ENCODE results near the gene GRK4.
A peak's percentile ranks its signal among the peaks of the same experiment; 100 is the strongest.
"Not testable (repeated sequence)": the region's sequence is repeated elsewhere in the genome, so short reads cannot be mapped to it uniquely, and the experiment has no call there.

The GRK4 gene

GRCh38 chr4:2942037-2942531 is 21.3 kb upstream of the GRK4 start:
- no peak for DNase-seq (ENCODE audit: low spot score)

GRCh38 chr4:2942532-2943363 is 20.6 kb upstream of the GRK4 start:
- peak; percentile 51 for DNase-seq (ENCODE audit: low spot score)

- DNase-seq (ENCODE audit: low spot score) = no peak
These were observed 19.8 kb upstream of the GRK4 start for GRCh38 chr4:2943364-2944090.

GRCh38 chr4:2944091-2944482 is 19.3 kb upstream of the GRK4 start:
- no peak for DNase-seq (ENCODE audit: low spot score)

- DNase-seq (ENCODE audit: low spot score) = no peak
These were observed 18.5 kb upstream of the GRK4 start for GRCh38 chr4:2944586-2945526.

GRCh38 chr4:2945619-2946604 is 17.5 kb upstream of the GRK4 start:
- not testable (repeated sequence) for DNase-seq (ENCODE audit: low spot score)

- no peak for DNase-seq (ENCODE audit: low spot score)
These were observed 16.4 kb upstream of the GRK4 start for GRCh38 chr4:2946812-2947600.

GRCh38 chr4:2947926-2948325 is 15.4 kb upstream of the GRK4 start:
- DNase-seq (ENCODE audit: low spot score) = no peak

- DNase-seq (ENCODE audit: low spot score) = no peak
These were observed 14.2 kb upstream of the GRK4 start for GRCh38 chr4:2948895-2949781.

- no peak for DNase-seq (ENCODE audit: low spot score)
These were observed 13.6 kb upstream of the GRK4 start for GRCh38 chr4:2949782-2950125.

GRCh38 chr4:2950221-2950989 is 13.0 kb upstream of the GRK4 start:
- DNase-seq (ENCODE audit: low spot score) = no peak

GRCh38 chr4:2953496-2953895 is 9.9 kb upstream of the GRK4 start:
- DNase-seq (ENCODE audit: low spot score) = no peak

GRCh38 chr4:2954358-2955185 is 8.8 kb upstream of the GRK4 start:
- DNase-seq (ENCODE audit: low spot score) = no peak

- DNase-seq (ENCODE audit: low spot score) = not testable (repeated sequence)
These were observed 8.0 kb upstream of the GRK4 start for GRCh38 chr4:2955186-2956044.

- DNase-seq (ENCODE audit: low spot score) = no peak
These were observed 4.9 kb upstream of the GRK4 start for GRCh38 chr4:2958446-2958845.

- DNase-seq (ENCODE audit: low spot score) = not testable (repeated sequence)
These were observed 2.9 kb upstream of the GRK4 start for GRCh38 chr4:2960450-2960849.

All from SW480 (cell line).